Upper lobe of right lung (tissue), 1 donor: ENCODE results near the gene RPRD1A. TPM values are rescaled to one million over a fixed set of nuclear protein-coding genes. Genes with fewer than 3 reads are reported as not detected.

Experiments
- ATAC-seq: fragments of 200-7000 bp; cut with Tn5 transposase; one replicate; pipeline ENCODE4 v1.9.1; 2020; ENCODE audit warnings: mild to moderate bottlenecking, moderate library complexity
- DNase-seq: peaks from one replicate; pipeline ENCODE4 v3.0.0-alpha.2; 2020
- H3K27ac ChIP-seq: fragments of 200-600 bp; one replicate; pipeline ENCODE4 v1.8.0; 2022
- H3K27me3 ChIP-seq: fragments of 200-600 bp; one replicate; pipeline ENCODE4 v1.8.0; 2022; ENCODE audit warnings: mild to moderate bottlenecking
- H3K36me3 ChIP-seq: fragments of 200-600 bp; one replicate; pipeline ENCODE4 v1.8.0; 2022
- H3K4me1 ChIP-seq: fragments of 200-600 bp; one replicate; pipeline ENCODE4 v1.8.0; 2022
- H3K4me3 ChIP-seq: fragments of 200-600 bp; one replicate; pipeline ENCODE4 v1.8.0; 2022; ENCODE audit warnings: mild to moderate bottlenecking
- H3K9me3 ChIP-seq: fragments of 200-600 bp; one replicate; pipeline ENCODE4 v1.8.0; 2022
- CTCF ChIP-seq: fragments of 200-600 bp; IDR thresholded peaks from one replicate; pipeline ENCODE4 v1.8.0; 2022; ENCODE audit warnings: antibody characterized with exemption
- intact Hi-C: fragments of 100-400 bp; cut with DNase I; formaldehyde crosslinking; loops from one replicate; pipeline ENCODE4 v1.11.0; 2022
- total RNA-seq: library from RNA; stranded (reverse); fragmentation: NEBNext Ultra II Directional; extraction: Animal tissue kit (Norgen Biotek cat#: 25700); gene quantifications from one replicate; pipeline ENCODE4 v1.2.1, GENCODE V29; 2021
- donor health status: DM: no; HTN: yes; CAD: no; lungs with severe emphysema.

Gene RPRD1A
- total RNA-seq, 1 donor from 2014 or later, result 45.4 TPM

GRCh38 chr18:36064027-36064808 is 3.1 kb downstream of the RPRD1A start:
- no peak for TF ChIP-seq CTCF
- DNase-seq, result no peak
- no peak for ATAC-seq
- no peaks in the 10 kb centered on the region for H3K36me3 ChIP-seq
- intact Hi-C loops, result no loop called here
- H3K4me3 ChIP-seq, result no peak overlapping the region
- H3K27ac ChIP-seq, result no peak overlapping the region
- H3K9me3 ChIP-seq, result no peaks in the 10 kb centered on the region
- H3K4me1 ChIP-seq, result peaks cover 9% of the 10 kb centered on the region
- no peaks in the 10 kb centered on the region for H3K27me3 ChIP-seq

DNA sequence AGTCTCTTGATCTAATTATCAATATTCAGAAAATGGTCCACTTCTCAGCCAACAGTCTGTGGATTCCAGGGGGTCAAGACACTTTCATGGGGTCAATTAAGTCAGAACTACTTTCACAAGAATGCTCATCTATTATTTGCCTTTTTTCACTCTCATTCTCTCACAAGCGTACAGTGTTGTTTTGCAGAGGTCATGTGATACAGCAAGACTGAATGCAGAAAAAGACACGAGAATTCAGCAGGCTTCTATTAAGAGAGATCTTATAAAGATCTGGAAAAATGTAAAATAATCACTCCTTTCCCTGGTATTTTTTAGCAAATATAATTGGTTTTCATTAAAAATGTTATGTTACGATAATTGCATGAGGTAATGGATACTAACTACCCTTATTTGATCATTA is 8.7 kb downstream of the RPRD1A start:
- ATAC-seq, result no peak
- intact Hi-C loops, result no loop called here

DNA sequence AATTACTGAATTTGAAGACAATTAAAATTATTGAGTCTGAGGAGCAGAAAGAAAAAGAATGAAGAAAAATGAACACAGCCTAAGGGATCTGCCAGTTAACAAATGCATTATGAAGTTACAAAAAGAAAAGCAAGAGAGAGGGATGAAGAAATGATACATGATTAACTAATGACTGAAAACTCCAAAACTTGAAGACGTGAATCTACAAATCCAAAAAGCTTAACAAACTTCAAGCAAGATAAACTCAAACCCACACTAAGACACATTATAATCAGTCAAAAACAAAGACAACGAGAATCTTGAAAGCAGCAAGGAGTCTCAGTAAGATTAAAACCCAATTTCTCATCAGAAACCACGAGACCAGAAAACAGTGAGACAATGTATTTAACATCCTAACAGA is 15.6 kb downstream of the RPRD1A start:
- no peaks in the 10 kb centered on the region for H3K27me3 ChIP-seq
- no peak overlapping the region for H3K4me3 ChIP-seq
- H3K27ac ChIP-seq, result no peak overlapping the region
- DNase-seq (no peak), ATAC-seq (no peak)
- H3K36me3 ChIP-seq, result no peaks in the 10 kb centered on the region
- no peak for TF ChIP-seq CTCF
- no peaks in the 10 kb centered on the region for H3K4me1 ChIP-seq
- intact Hi-C loops, result no loop called here
- H3K9me3 ChIP-seq, result no peaks in the 10 kb centered on the region

More for the DNA sequence above, 8.7 kb downstream of the RPRD1A start:
- no peak overlapping the region for H3K4me3 ChIP-seq
- TF ChIP-seq CTCF, result no peak
- no peaks in the 10 kb centered on the region for H3K36me3 ChIP-seq
- H3K27me3 ChIP-seq, result no peaks in the 10 kb centered on the region
- no peaks in the 10 kb centered on the region for H3K4me1 ChIP-seq
- no peak overlapping the region for H3K27ac ChIP-seq
- no peaks in the 10 kb centered on the region for H3K9me3 ChIP-seq
- DNase-seq, result no peak

GRCh38 chr18:36050479-36050878 is 16.9 kb downstream of the RPRD1A start:
- TF ChIP-seq CTCF, result no peak
- intact Hi-C loops, result no loop called here
- no peaks in the 10 kb centered on the region for H3K4me1 ChIP-seq
- H3K27me3 ChIP-seq, result no peaks in the 10 kb centered on the region
- DNase-seq (no peak), ATAC-seq (no peak)
- H3K4me3 ChIP-seq, result no peak overlapping the region
- no peaks in the 10 kb centered on the region for H3K36me3 ChIP-seq
- H3K27ac ChIP-seq, result no peak overlapping the region
- no peaks in the 10 kb centered on the region for H3K9me3 ChIP-seq

DNA sequence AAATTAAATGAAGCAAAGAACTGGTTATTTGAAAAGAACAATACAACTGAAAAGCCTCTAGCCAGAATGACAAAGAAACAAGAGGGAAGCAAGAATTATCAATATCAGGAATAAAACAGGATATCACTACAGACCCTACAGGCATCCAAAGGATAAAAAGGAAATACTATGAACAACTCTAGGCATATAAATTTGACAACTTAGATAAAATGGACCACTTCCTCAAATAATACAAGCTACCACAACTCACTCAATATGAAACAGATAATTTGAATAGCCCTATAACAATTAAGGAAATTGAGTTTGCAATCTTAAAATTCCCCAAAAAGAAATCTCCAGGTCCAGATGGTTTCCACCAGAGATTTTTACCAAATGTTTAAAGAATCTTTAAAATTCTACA is 19.8 kb downstream of the RPRD1A start:
- no peaks in the 10 kb centered on the region for H3K36me3 ChIP-seq
- no peaks in the 10 kb centered on the region for H3K9me3 ChIP-seq
- intact Hi-C loops, result no loop called here
- no peak for DNase-seq
- H3K4me3 ChIP-seq, result no peak overlapping the region
- TF ChIP-seq CTCF, result no peak
- H3K27ac ChIP-seq, result no peak overlapping the region
- H3K4me1 ChIP-seq, result peaks cover 7% of the 10 kb centered on the region
- ATAC-seq, result no peak
- H3K27me3 ChIP-seq, result no peaks in the 10 kb centered on the region

DNA sequence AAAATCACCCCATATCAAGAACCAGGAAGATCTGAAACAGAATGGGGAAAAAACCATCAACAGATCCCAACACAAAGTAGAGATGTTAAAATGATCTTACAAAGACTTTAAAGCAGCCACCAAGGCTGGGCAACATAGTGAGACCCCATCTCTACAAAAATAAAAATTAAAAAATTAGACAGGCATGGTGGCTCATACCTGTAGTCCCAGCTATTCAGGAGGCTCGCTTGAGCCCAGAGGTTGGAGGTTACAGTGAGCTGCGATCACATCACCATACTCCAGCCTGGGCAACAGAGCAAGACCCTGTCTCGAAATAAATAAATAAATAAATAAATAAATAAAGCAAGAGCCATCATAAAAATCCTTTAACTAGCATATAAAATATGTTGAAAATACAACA is 20.5 kb downstream of the RPRD1A start:
- peaks cover 7% of the 10 kb centered on the region for H3K4me1 ChIP-seq
- H3K4me3 ChIP-seq, result no peak overlapping the region
- intact Hi-C loops, result no loop called here
- H3K36me3 ChIP-seq, result no peaks in the 10 kb centered on the region
- TF ChIP-seq CTCF, result no peak
- no peaks in the 10 kb centered on the region for H3K27me3 ChIP-seq
- no peak for DNase-seq
- H3K9me3 ChIP-seq, result no peaks in the 10 kb centered on the region
- H3K27ac ChIP-seq, result no peak overlapping the region
- no peak for ATAC-seq
